C4-2B (cell line): ENCODE measurements around the gene MBL2.
A peak's percentile ranks its signal among the peaks of the same experiment; 100 is the strongest.

Experiments used
- CTCF ChIP-seq: fragments of 450-650 bp; conservative IDR thresholded peaks from 2 replicates; pipeline ENCODE4 v1.5.1; 2017; ENCODE audit warnings: mild to moderate bottlenecking
- ZFX ChIP-seq: fragments of 450-650 bp; IDR thresholded peaks from 2 replicates; pipeline ENCODE4 v1.6.1; 2017

- TF ChIP-seq CTCF = peak; percentile 63
- no peak for TF ChIP-seq ZFX
Measured at GRCh38 chr10:52778511-52779392, 6.2 kb upstream of the MBL2 start.
